ENCODE data around the gene NDUFV3. TPM values are rescaled to one million over a fixed set of nuclear protein-coding genes. Genes with fewer than 3 reads are reported as not detected.

Gene NDUFV3
- total and polyA plus RNA-seq, 2 of the 13 experiments (the other 11 are each of a cell fraction or from before 2014, with no cell fraction given) = 14.2 to 29.6 TPM

DNA sequence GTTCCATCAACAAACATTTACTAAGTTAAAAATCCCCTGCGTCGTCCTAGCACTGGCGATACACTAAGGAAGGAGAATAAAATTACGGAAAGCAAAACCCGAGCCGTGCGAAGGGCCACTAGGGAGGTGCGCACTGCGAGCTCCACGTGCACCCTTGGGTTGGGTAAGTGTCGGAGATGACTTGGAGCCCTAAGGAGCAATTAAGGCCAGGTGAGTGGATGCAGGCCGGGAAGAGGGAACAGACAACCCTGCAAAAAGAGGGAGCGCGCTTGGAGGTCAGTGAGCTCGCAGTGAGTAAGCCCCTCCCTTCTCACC is 14.5 kb upstream of the NDUFV3 start (continued):
- TF ChIP-seq HMGXB4 (CRISPR knock-in tag; IDR thresholded peaks at IDR 0.05; ENCODE audit: borderline replicate concordance in 1 of 2, low read depth in 1 of 2) (peak in 1 of 2 experiments; percentile 6; a peak in 1 of 4 replicates), ZNF30 (CRISPR knock-in tag; IDR thresholded peaks at IDR 0.05) (no peak), RFX5 (IDR thresholded peaks at IDR 0.05; ENCODE audit: low read depth, low read length) (no peak), RFXAP (CRISPR knock-in tag; IDR thresholded peaks at IDR 0.05; ENCODE audit: borderline replicate concordance) (0 out of 2 replicates have a peak, but pooled peaks have one; percentile 59), ZSCAN29 (CRISPR knock-in tag; conservative IDR thresholded peaks at IDR 0.05) (no peak), DNMT3B (CRISPR knock-in tag; conservative IDR thresholded peaks at IDR 0.05) (no peak), NR2F2 (IDR thresholded peaks at IDR 0.05; ENCODE audit: borderline replicate concordance, low read depth) (peak; percentile 10; the same call in 1 of the 2 replicates), IKZF4 (CRISPR knock-in tag; IDR thresholded peaks at IDR 0.05; ENCODE audit: borderline replicate concordance, low read depth, not compliant biosample characterization) (peak; percentile 6), ZNF7 (CRISPR knock-in tag; IDR thresholded peaks at IDR 0.05) (no peak), KLF13 (CRISPR knock-in tag; IDR thresholded peaks at IDR 0.05) (no peak), YEATS2 (CRISPR knock-in tag; IDR thresholded peaks at IDR 0.05; ENCODE audit: borderline replicate concordance) (0 out of 2 replicates have a peak, but pooled peaks have one; percentile 10), HOXA3 (CRISPR knock-in tag; IDR thresholded peaks at IDR 0.05) (0 out of 2 replicates have a peak, but pooled peaks have one; percentile 5), ZNF232 (CRISPR knock-in tag; IDR thresholded peaks at IDR 0.05; ENCODE audit: borderline replicate concordance) (0 out of 2 replicates have a peak, but pooled peaks have one; percentile 76), POLR2G (IDR thresholded peaks at IDR 0.05; ENCODE audit: low read depth, low read length) (no peak), TMF1 (CRISPR knock-in tag; IDR thresholded peaks at IDR 0.05; ENCODE audit: low read depth) (no peak), ARNT2 (CRISPR knock-in tag; IDR thresholded peaks at IDR 0.05; ENCODE audit: low read depth) (no peak), PHF5A (CRISPR knock-in tag; IDR thresholded peaks at IDR 0.05; ENCODE audit: low read depth, unreplicated experiment) (no peak), HNF4G (IDR thresholded peaks at IDR 0.05; ENCODE audit: borderline replicate concordance, low read depth, low read length) (no peak), HNF4G (CRISPR knock-in tag; IDR thresholded peaks at IDR 0.05; ENCODE audit: borderline replicate concordance, low read depth) (no peak), ZNF775 (CRISPR knock-in tag; IDR thresholded peaks at IDR 0.05; ENCODE audit: borderline replicate concordance) (0 out of 2 replicates have a peak, but pooled peaks have one; percentile 92)
- TF ChIP-seq, protein P1, sequence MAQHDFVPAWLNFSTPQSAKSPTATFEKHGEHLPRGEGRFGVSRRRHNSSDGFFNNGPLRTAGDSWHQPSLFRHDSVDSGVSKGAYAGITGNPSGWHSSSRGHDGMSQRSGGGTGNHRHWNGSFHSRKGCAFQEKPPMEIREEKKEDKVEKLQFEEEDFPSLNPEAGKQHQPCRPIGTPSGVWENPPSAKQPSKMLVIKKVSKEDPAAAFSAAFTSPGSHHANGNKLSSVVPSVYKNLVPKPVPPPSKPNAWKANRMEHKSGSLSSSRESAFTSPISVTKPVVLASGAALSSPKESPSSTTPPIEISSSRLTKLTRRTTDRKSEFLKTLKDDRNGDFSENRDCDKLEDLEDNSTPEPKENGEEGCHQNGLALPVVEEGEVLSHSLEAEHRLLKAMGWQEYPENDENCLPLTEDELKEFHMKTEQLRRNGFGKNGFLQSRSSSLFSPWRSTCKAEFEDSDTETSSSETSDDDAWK (CRISPR knock-in tag; IDR thresholded peaks at IDR 0.05) = no peak
- TF ChIP-seq, protein P2, sequence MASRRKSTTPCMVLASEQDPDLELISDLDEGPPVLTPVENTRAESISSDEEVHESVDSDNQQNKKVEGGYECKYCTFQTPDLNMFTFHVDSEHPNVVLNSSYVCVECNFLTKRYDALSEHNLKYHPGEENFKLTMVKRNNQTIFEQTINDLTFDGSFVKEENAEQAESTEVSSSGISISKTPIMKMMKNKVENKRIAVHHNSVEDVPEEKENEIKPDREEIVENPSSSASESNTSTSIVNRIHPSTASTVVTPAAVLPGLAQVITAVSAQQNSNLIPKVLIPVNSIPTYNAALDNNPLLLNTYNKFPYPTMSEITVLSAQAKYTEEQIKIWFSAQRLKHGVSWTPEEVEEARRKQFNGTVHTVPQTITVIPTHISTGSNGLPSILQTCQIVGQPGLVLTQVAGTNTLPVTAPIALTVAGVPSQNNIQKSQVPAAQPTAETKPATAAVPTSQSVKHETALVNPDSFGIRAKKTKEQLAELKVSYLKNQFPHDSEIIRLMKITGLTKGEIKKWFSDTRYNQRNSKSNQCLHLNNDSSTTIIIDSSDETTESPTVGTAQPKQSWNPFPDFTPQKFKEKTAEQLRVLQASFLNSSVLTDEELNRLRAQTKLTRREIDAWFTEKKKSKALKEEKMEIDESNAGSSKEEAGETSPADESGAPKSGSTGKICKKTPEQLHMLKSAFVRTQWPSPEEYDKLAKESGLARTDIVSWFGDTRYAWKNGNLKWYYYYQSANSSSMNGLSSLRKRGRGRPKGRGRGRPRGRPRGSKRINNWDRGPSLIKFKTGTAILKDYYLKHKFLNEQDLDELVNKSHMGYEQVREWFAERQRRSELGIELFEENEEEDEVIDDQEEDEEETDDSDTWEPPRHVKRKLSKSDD (CRISPR knock-in tag; IDR thresholded peaks at IDR 0.05; ENCODE audit: low read depth) = 0 out of 2 replicates have a peak, but pooled peaks have one; percentile 6
